WTC11 (cell line): ENCODE measurements around the gene CBY2.

Experiments
- CREB1 ChIP-seq: sonication (generic); formaldehyde crosslinking; IDR thresholded peaks from 2 replicates; pipeline ENCODE4 v1.8.0; 2023; ENCODE audit warnings: mild to moderate bottlenecking, missing genetic modification reagents
- CTCF ChIP-seq: fragments of 200-600 bp; IDR thresholded peaks from 2 replicates; pipeline ENCODE4 v1.8.0; 2022; ENCODE audit warnings: antibody characterized with exemption
- MAX ChIP-seq: sonication (generic); formaldehyde crosslinking; IDR thresholded peaks from 2 replicates; pipeline ENCODE4 v1.8.0; 2022; ENCODE audit warnings: mild to moderate bottlenecking, missing genetic modification reagents
- NR1H2 ChIP-seq: sonication (generic); formaldehyde crosslinking; IDR thresholded peaks from 2 replicates; pipeline ENCODE4 v1.9.0; 2021; ENCODE audit warnings: mild to moderate bottlenecking, moderate library complexity, missing genetic modification reagents
- NR3C1 ChIP-seq: sonication (generic); formaldehyde crosslinking; conservative IDR thresholded peaks from 2 replicates; pipeline ENCODE4 v1.8.1; 2023; ENCODE audit warnings: low read depth, mild to moderate bottlenecking, missing genetic modification reagents
- RELA ChIP-seq: sonication (generic); formaldehyde crosslinking; IDR thresholded peaks from 2 replicates; pipeline ENCODE4 v1.8.1; 2022; ENCODE audit warnings: missing genetic modification reagents, mild to moderate bottlenecking, borderline replicate concordance
- ZNF671 ChIP-seq: fragments of 250-450 bp; sonication (Bioruptor Pico); IDR thresholded peaks from 2 replicates; pipeline ENCODE4 v1.8.0; 2021; ENCODE audit warnings: mild to moderate bottlenecking

- TF ChIP-seq RELA (CRISPR knock-in tag) (no peak), CTCF (no peak), CREB1 (no peak), ZNF671 (no peak), NR1H2 (no peak), NR3C1 (CRISPR knock-in tag) (no peak), MAX (CRISPR knock-in tag) (no peak)
These were observed 48.4 kb downstream of the CBY2 start for GRCh38 chr13:45750566-45750965.
